Hippocampal formation (tissue), 2 donors: ENCODE data around the gene LRRN2.
"Not testable (repeated sequence)": the region's sequence is repeated elsewhere in the genome, so short reads cannot be mapped to it uniquely, and the experiment has no call there.

Experiments used
- DNase-seq, 2 donors: peaks; one replicate each; lab custom pipeline; 2025; lab: John Stamatoyannopoulos, UW

Gene LRRN2

GRCh38 chr1:204629459-204629858 is 56.1 kb downstream of the LRRN2 start:
- DNase-seq: not testable (repeated sequence)

- no peak for DNase-seq
Observed at GRCh38 chr1:204628868-204629267, 56.7 kb downstream of the LRRN2 start.

- DNase-seq: no peak
Observed at GRCh38 chr1:204627436-204627835, 58.1 kb downstream of the LRRN2 start.

- no peak for DNase-seq
Observed at GRCh38 chr1:204626381-204626780, 59.2 kb downstream of the LRRN2 start.

- DNase-seq: no peak
Observed at GRCh38 chr1:204624631-204625216, 60.8 kb downstream of the LRRN2 start.

GRCh38 chr1:204623894-204624361 is 61.6 kb downstream of the LRRN2 start:
- DNase-seq: no peak

GRCh38 chr1:204623365-204623893 is 62.1 kb downstream of the LRRN2 start:
- no peak for DNase-seq

GRCh38 chr1:204621996-204622395 is 63.5 kb downstream of the LRRN2 start:
- no peak for DNase-seq

GRCh38 chr1:204621396-204621795 is 64.1 kb downstream of the LRRN2 start:
- DNase-seq: no peak

- no peak for DNase-seq
Observed at GRCh38 chr1:204619721-204620120, 65.8 kb downstream of the LRRN2 start.

- no peak for DNase-seq
Observed at GRCh38 chr1:204618148-204618760, 67.3 kb downstream of the LRRN2 start.

GRCh38 chr1:204617256-204618147 is 68.0 kb downstream of the LRRN2 start:
- DNase-seq: peak; percentile 20 to 27

GRCh38 chr1:204616641-204617040 is 68.9 kb downstream of the LRRN2 start:
- no peak for DNase-seq

GRCh38 chr1:204615881-204616280 is 69.7 kb downstream of the LRRN2 start:
- DNase-seq: no peak

- no peak for DNase-seq
Observed at GRCh38 chr1:204613636-204614035, 71.9 kb downstream of the LRRN2 start.

GRCh38 chr1:204612326-204612725 is 73.2 kb downstream of the LRRN2 start:
- no peak for DNase-seq

GRCh38 chr1:204611036-204611435 is 74.5 kb downstream of the LRRN2 start:
- no peak for DNase-seq

- no peak for DNase-seq
Observed at GRCh38 chr1:204607910-204608309, 77.6 kb downstream of the LRRN2 start.

- DNase-seq: no peak
Observed at GRCh38 chr1:204605791-204606190, 79.7 kb downstream of the LRRN2 start.

- no peak for DNase-seq
Observed at GRCh38 chr1:204602871-204603542, 82.5 kb downstream of the LRRN2 start.

- DNase-seq: no peak
Observed at GRCh38 chr1:204602111-204602579, 83.4 kb downstream of the LRRN2 start.

GRCh38 chr1:204600968-204601367 is 84.6 kb downstream of the LRRN2 start:
- DNase-seq: no peak
